OCI-LY1 (cell line): ENCODE results near the gene CEP76.

Experiments used
- EZH2 ChIP-seq: fragments of 200-600 bp; sonication (generic), shearing (Covaris generic); IDR thresholded peaks from 2 replicates; pipeline ENCODE4 v1.8.0; 2017; ENCODE audit warnings: borderline replicate concordance, mixed run types, mild to moderate bottlenecking, antibody characterized with exemption, low read length, moderate library complexity, mixed read lengths
- TF ChIP-seq, protein P1 (sequence below): fragments of 200-600 bp; sonication (generic), shearing (Covaris generic); IDR thresholded peaks from 2 replicates; pipeline ENCODE4 v1.5.1; 2017; ENCODE audit warnings: mild to moderate bottlenecking, antibody characterized with exemption, low read length, moderate library complexity, mixed read lengths

DNA sequence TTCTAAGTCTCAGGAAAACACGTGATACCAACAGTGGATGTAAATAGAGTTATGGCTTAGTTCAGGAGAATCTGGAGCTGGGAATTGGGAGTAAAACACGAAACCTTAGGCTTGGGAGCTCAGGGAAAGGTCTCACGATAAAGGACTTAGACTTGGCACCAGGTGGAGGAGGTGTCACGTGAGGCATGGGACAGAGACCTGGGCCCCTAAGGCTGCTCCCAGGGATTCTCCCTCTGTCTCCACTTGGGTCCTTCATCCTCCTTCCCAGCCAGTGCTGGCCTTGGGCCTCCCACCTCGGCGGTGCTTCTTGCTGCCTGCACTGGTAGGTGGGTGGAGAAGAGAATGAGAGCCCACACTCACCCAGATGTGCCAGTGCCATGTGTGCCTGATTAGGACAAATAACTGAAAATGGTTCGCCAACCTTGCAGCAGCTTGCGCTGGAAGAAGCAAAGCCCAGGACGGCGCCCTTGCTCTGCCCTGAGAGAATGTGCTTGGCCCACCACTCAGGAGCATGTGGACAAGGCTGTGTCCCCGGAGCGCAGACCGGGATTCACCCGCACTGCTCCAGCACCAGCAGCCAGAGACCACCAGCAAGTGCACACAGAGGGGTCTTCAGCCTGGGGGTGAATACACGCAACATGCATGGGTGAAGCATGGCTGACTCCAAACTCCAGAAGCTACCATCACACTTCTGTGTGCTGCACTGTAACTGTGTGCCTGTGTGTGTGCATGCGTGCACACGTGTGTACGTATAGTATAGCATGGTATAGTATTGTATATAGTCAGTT, 48.4 kb upstream of the CEP76 start:
- TF ChIP-seq, protein P1, sequence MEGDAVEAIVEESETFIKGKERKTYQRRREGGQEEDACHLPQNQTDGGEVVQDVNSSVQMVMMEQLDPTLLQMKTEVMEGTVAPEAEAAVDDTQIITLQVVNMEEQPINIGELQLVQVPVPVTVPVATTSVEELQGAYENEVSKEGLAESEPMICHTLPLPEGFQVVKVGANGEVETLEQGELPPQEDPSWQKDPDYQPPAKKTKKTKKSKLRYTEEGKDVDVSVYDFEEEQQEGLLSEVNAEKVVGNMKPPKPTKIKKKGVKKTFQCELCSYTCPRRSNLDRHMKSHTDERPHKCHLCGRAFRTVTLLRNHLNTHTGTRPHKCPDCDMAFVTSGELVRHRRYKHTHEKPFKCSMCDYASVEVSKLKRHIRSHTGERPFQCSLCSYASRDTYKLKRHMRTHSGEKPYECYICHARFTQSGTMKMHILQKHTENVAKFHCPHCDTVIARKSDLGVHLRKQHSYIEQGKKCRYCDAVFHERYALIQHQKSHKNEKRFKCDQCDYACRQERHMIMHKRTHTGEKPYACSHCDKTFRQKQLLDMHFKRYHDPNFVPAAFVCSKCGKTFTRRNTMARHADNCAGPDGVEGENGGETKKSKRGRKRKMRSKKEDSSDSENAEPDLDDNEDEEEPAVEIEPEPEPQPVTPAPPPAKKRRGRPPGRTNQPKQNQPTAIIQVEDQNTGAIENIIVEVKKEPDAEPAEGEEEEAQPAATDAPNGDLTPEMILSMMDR, result no peak
- no peak for TF ChIP-seq EZH2
